Measurements from ENCODE around the gene TSNAX.

- TF ChIP-seq, protein P1, sequence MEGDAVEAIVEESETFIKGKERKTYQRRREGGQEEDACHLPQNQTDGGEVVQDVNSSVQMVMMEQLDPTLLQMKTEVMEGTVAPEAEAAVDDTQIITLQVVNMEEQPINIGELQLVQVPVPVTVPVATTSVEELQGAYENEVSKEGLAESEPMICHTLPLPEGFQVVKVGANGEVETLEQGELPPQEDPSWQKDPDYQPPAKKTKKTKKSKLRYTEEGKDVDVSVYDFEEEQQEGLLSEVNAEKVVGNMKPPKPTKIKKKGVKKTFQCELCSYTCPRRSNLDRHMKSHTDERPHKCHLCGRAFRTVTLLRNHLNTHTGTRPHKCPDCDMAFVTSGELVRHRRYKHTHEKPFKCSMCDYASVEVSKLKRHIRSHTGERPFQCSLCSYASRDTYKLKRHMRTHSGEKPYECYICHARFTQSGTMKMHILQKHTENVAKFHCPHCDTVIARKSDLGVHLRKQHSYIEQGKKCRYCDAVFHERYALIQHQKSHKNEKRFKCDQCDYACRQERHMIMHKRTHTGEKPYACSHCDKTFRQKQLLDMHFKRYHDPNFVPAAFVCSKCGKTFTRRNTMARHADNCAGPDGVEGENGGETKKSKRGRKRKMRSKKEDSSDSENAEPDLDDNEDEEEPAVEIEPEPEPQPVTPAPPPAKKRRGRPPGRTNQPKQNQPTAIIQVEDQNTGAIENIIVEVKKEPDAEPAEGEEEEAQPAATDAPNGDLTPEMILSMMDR (IDR thresholded peaks at IDR 0.05) = no peak
- TF ChIP-seq POLR2A (IDR thresholded peaks at IDR 0.05) (no peak), EP300 (IDR thresholded peaks at IDR 0.05) (no peak)
Measured at GRCh38 chr1:231605149-231606100, 77.0 kb downstream of the TSNAX start.

Data from sigmoid colon (tissue), 4 donors.